SU-DHL-6 (cell line): ENCODE measurements around the gene CSNK1G2.

Source experiments
- H2AFZ ChIP-seq: fragments of 200-600 bp; sonication (generic); 2 replicates; pipeline ENCODE4 v1.6.1; 2014; ENCODE audit warnings: low read depth, mild to moderate bottlenecking, moderate library complexity, mixed read lengths, antibody characterized with exemption, low read length; ENCODE audit not compliant: severe bottlenecking
- H3F3A ChIP-seq: fragments of 200-600 bp; shearing (Covaris generic); 2 replicates; pipeline ENCODE4 v1.6.0; 2016; ENCODE audit warnings: antibody characterized with exemption, mild to moderate bottlenecking; ENCODE audit not compliant: insufficient read depth
- H3K27ac ChIP-seq: fragments of 200-600 bp; sonication (generic); 2 replicates; pipeline ENCODE4 v1.5.1; 2016; ENCODE audit warnings: low read depth, mild to moderate bottlenecking, low read length, moderate library complexity, mixed read lengths
- H3K27me3 ChIP-seq: fragments of 200-600 bp; sonication (generic), shearing (Covaris generic); 2 replicates; pipeline ENCODE4 v1.6.0; 2014; ENCODE audit warnings: mild to moderate bottlenecking, low read length
- H3K36me3 ChIP-seq: fragments of 200-600 bp; sonication (generic); 2 replicates; pipeline ENCODE4 v1.6.1; 2014; ENCODE audit warnings: mild to moderate bottlenecking, low read length, mixed read lengths
- H3K4me2 ChIP-seq: fragments of 300-600, 200-600 bp; shearing (Covaris generic), sonication (generic); 2 replicates; pipeline ENCODE4 v1.6.0; 2014; ENCODE audit warnings: low read length, low read depth, mild to moderate bottlenecking; ENCODE audit not compliant: poor library complexity, severe bottlenecking
- H3K4me3 ChIP-seq: fragments of 200-600 bp; sonication (generic); 2 replicates; pipeline ENCODE4 v1.5.1; 2014; ENCODE audit warnings: antibody characterized with exemption, low read length, mild to moderate bottlenecking, mixed read lengths; ENCODE audit not compliant: insufficient read depth, poor library complexity, severe bottlenecking
- H3K79me2 ChIP-seq: fragments of 200-600 bp; sonication (generic); 2 replicates; pipeline ENCODE4 v1.6.1; 2014; ENCODE audit warnings: mild to moderate bottlenecking, low read length, moderate library complexity; ENCODE audit not compliant: insufficient read depth
- H3K9ac ChIP-seq: fragments of 200-600 bp; sonication (generic); 2 replicates; pipeline ENCODE4 v1.7.0; 2014; ENCODE audit warnings: mild to moderate bottlenecking, low read length
- H3K9me2 ChIP-seq: fragments of 200-600 bp; sonication (generic); replicated peaks from 2 replicates; pipeline ENCODE4 v1.6.1; 2014; ENCODE audit warnings: low read length; ENCODE audit not compliant: insufficient read depth
- H3K9me3 ChIP-seq: fragments of 200-600 bp; sonication (generic); 2 replicates; pipeline ENCODE4 v1.6.1; 2014; ENCODE audit warnings: low read length, mixed read lengths; ENCODE audit not compliant: insufficient read depth
- H4K20me1 ChIP-seq: fragments of 200-600 bp; sonication (generic); 2 replicates; pipeline ENCODE4 v1.6.1; 2014; ENCODE audit warnings: low read depth, mild to moderate bottlenecking, antibody characterized with exemption, low read length, moderate library complexity, mixed read lengths
- EZH2phosphoT487 ChIP-seq: fragments of 200-600 bp; sonication (generic), shearing (Covaris generic); conservative IDR thresholded peaks from 2 replicates; pipeline ENCODE4 v1.6.1; 2018; ENCODE audit warnings: mild to moderate bottlenecking, antibody characterized with exemption, low read length, moderate library complexity, mixed read lengths
- TF ChIP-seq, protein P1 (sequence below): fragments of 200-600 bp; sonication (generic); IDR thresholded peaks from one replicate; pipeline ENCODE4 v1.5.1; 2017; ENCODE audit warnings: antibody characterized with exemption, mild to moderate bottlenecking, low read length, moderate library complexity; ENCODE audit not compliant: insufficient read depth, poor library complexity, severe bottlenecking

CSNK1G2 gene

DNA sequence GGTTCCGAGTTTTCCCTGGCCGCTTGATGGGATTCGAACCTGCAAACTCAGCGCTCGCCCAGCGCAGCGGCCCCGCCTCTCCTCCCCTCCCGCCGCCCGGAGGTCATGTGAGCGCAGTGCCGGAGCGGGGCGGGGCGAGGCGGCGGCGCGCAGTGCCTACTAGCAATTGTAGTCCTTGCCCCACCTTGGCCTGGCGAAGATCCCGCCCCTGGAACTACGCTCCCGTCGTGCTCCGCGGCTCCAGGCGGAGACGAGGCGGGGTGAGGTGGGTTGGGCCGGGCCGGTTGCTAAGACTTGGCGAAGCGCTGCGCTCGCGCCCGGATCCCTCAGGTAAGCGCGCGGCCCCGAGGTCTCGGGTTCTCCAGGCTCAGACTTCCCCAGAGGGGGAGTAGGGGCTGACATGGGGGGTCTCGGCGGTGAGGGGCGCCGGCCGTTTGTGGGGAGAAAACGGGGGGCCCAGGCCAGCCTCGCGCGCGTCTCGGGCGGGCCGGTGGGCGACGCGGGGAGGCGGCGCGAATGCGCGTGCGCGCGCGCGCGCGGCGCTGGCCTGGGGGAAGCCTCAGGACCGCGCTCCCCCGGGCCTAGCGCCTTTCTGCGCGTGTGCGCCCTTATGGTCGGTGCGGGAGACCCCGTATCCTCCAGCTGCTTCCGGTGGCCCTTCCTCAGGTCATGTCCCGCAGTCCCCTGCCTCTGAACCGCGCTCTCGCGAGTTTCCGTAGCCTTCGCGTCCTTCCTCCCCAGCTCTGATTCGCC lies 35.7 kb upstream of the CSNK1G2 start, which contains the start of the genes ADAT3 and SCAMP4:
TSS of gene ADAT3 (plus strand) at position 290 of the 753 bp plus-strand sequence. CDS start 6,649 bp downstream, outside the sequence.
TSS of gene SCAMP4 (plus strand) at position 290 of the 753 bp plus-strand sequence. CDS start 9,621 bp downstream, outside the sequence.
- Histone ChIP-seq H2AFZ (peak within 1 kb of the TSS; percentile 52), H3K9me2 (no peaks in the 10 kb centered on the region), H3K79me2 (peaks cover 38% of the 10 kb centered on the region), H4K20me1 (no peaks in the 10 kb centered on the region), H3K4me2 (peak within 1 kb of the TSS; percentile 92), H3K27ac (peak within 1 kb of the TSS; percentile 56), H3K36me3 (no peaks in the 10 kb centered on the region), H3F3A (peaks cover 9% of the 10 kb centered on the region), H3K9me3 (no peaks in the 10 kb centered on the region), H3K27me3 (no peaks in the 10 kb centered on the region), H3K4me3 (peak within 1 kb of the TSS; percentile 69), H3K9ac (peak within 1 kb of the TSS; percentile 66)
- TF ChIP-seq, protein P1, sequence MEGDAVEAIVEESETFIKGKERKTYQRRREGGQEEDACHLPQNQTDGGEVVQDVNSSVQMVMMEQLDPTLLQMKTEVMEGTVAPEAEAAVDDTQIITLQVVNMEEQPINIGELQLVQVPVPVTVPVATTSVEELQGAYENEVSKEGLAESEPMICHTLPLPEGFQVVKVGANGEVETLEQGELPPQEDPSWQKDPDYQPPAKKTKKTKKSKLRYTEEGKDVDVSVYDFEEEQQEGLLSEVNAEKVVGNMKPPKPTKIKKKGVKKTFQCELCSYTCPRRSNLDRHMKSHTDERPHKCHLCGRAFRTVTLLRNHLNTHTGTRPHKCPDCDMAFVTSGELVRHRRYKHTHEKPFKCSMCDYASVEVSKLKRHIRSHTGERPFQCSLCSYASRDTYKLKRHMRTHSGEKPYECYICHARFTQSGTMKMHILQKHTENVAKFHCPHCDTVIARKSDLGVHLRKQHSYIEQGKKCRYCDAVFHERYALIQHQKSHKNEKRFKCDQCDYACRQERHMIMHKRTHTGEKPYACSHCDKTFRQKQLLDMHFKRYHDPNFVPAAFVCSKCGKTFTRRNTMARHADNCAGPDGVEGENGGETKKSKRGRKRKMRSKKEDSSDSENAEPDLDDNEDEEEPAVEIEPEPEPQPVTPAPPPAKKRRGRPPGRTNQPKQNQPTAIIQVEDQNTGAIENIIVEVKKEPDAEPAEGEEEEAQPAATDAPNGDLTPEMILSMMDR, result no peak
- no peak for TF ChIP-seq EZH2phosphoT487

DNA sequence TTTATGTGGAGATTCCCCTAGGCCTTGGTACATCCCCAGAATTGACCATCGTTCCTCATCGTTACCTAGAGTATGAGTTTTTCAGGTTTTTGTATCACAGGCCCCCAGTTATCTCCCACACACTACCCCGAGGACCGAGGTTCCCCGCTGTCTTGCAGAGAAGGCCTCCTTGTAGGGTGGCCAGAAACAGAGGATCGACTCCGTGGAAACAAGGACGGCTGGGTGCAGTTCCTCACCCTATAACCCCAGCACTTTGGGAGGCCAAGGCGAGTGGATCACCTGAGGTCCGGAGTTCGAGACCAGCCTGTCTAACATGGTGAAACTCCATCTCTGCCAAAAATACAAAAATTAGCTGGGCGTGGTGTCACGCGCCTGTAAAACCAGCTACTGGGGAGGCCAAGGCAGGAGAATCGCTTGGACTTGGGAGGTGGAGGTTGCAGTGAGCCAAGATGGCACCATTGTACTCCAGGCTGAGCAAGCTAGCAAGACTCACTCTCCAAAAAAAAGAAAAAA lies 35.1 kb upstream of the CSNK1G2 start:
- H3K9ac ChIP-seq, result peak overlapping the region; percentile 66
- H3K27me3 ChIP-seq, result no peaks in the 10 kb centered on the region
- H2AFZ ChIP-seq, result no peak overlapping the region
- H3F3A ChIP-seq, result peaks cover 9% of the 10 kb centered on the region
- no peak for TF ChIP-seq EZH2phosphoT487
- TF ChIP-seq, protein P1, result no peak
- H4K20me1 ChIP-seq, result no peaks in the 10 kb centered on the region
- no peaks in the 10 kb centered on the region for H3K9me2 ChIP-seq
- peaks cover 43% of the 10 kb centered on the region for H3K79me2 ChIP-seq
- H3K27ac ChIP-seq, result peak overlapping the region; percentile 46
- no peaks in the 10 kb centered on the region for H3K36me3 ChIP-seq
- no peaks in the 10 kb centered on the region for H3K9me3 ChIP-seq
- H3K4me3 ChIP-seq, result peak overlapping the region; percentile 69
- peak overlapping the region; percentile 92 for H3K4me2 ChIP-seq

DNA sequence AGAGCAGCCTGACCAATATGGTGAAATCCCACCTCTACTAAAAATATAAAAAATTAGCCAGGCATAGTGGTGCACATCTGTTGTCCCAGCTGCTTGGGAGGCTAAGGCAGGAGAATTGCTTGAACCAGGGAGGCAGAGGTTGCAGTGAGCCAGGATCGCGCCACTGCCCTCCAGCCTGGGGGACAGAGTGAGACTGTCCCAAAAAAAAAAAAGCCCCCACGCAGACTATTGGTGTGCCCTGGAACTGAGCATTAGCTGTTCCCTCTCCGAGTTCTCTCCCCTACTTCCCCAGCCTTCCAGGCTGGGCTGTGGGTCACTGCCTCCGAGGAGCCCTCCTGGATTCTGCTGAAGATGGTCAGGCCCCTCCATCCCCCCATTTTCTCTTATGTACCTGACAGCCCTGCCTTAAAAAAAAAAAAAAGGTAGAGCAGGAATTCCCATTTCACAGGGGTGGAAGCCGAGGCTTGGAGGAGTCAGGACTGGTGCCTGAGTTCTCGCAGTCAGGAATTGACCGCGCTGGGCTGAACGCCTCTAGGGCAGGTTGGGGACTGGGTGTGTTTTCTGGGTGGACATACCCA lies 33.9 kb upstream of the CSNK1G2 start:
- no peaks in the 10 kb centered on the region for H3K9me3 ChIP-seq
- TF ChIP-seq, protein P1, result no peak
- TF ChIP-seq EZH2phosphoT487, result no peak
- peaks cover 54% of the 10 kb centered on the region for H3K79me2 ChIP-seq
- H3K27me3 ChIP-seq, result no peaks in the 10 kb centered on the region
- no peak overlapping the region for H2AFZ ChIP-seq
- no peak overlapping the region for H3K4me2 ChIP-seq
- H3F3A ChIP-seq, result peaks cover 9% of the 10 kb centered on the region
- no peaks in the 10 kb centered on the region for H3K9me2 ChIP-seq
- no peak overlapping the region for H3K27ac ChIP-seq
- no peak overlapping the region for H3K9ac ChIP-seq
- no peak overlapping the region for H3K4me3 ChIP-seq
- H4K20me1 ChIP-seq, result no peaks in the 10 kb centered on the region
- H3K36me3 ChIP-seq, result no peaks in the 10 kb centered on the region
